CD4-positive, alpha-beta T cell treated with Interleukin-10 for 1 hour (primary cell): ENCODE measurements around the gene COL17A1.

Source experiments
- DNase-seq: peaks from one replicate; pipeline ENCODE4 v3.0.0-alpha.2; 2020

The COL17A1 gene

DNA sequence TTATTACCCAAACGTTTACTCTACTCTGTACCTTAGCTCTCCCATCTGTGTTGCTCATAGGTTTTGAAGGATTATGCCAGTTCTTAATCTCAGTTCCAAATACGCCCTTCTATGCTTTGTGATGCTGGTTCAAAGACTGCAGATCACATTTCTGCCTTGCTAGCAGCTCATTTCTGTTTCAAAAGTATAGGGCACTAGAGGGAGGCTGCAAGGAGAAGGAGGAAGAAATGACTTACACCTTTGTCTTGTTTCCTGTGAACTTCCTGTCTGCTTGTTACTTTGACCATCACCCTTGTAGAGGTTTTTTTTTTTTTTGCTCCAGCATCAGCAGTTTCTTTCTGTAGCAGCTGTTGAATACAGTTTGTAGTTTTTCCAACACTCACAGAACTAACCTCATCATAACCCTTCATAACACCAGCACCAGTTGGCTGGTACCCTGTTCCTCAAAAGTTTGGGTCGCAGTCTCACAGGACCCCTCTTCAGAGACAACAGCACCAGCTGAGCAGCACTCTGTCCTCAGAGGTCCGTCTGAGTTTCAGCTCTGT, 102.2 kb downstream of the COL17A1 start:
- DNase-seq, result peak; percentile 51

DNA sequence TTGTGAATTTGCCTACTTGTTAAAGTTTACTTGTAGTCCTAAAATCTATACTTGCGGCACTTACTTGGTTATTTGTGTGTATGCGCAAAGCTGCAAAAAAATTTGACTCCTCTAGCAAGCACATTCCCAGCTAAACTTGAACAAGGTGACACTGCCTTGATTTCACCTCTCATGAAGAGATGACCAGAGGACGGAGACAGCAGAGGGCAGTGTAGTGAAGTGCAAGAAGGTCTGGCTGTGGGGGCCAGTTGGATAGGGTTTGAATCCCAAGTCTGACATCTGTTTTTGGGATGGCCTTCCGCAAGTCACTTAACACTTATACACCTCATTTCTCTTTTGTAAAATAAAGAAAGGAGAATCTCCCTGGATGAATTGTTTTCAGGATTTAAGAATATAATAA, 103.0 kb downstream of the COL17A1 start:
- DNase-seq, result no peak
